Measurements from ENCODE around the gene RHD.
"Not testable (repeated sequence)": the region's sequence is repeated elsewhere in the genome, so short reads cannot be mapped to it uniquely, and the experiment has no call there.

The RHD gene

GRCh38 chr1:25272238-25272637 lies at the start of gene RHD:
TSS of gene RHD (plus strand) at chr1:25272509. CDS start at chr1:25272548, 39 bp downstream.
- not testable (repeated sequence) for DNase-seq

- no peak for DNase-seq
Observed at GRCh38 chr1:25222606-25223005, 49.7 kb upstream of the RHD start.

- no peak for DNase-seq
Observed at GRCh38 chr1:25223471-25223870, 48.8 kb upstream of the RHD start.

GRCh38 chr1:25232027-25232865 lies 40.1 kb upstream of the RHD start, which contains the start of gene SYF2:
TSS of gene SYF2 (minus strand) at chr1:25232502. CDS start at chr1:25232467, 35 bp downstream.
- DNase-seq, result peak; percentile 94

GRCh38 chr1:25232866-25233784 lies 39.2 kb upstream of the RHD start:
- peak; percentile 78 for DNase-seq

GRCh38 chr1:25235411-25235810 lies 36.9 kb upstream of the RHD start:
- not testable (repeated sequence) for DNase-seq

GRCh38 chr1:25236261-25236660 lies 36.0 kb upstream of the RHD start:
- DNase-seq, result not testable (repeated sequence)

- no peak for DNase-seq
Observed at GRCh38 chr1:25238046-25238445, 34.3 kb upstream of the RHD start.

GRCh38 chr1:25239681-25240541 lies 32.4 kb upstream of the RHD start:
- DNase-seq, result peak; percentile 95

- DNase-seq, result no peak
Observed at GRCh38 chr1:25243907-25244306, 28.4 kb upstream of the RHD start.

GRCh38 chr1:25245393-25245792 lies 26.9 kb upstream of the RHD start:
- no peak for DNase-seq

- DNase-seq, result no peak
Observed at GRCh38 chr1:25245809-25246599, 26.3 kb upstream of the RHD start.

- no peak for DNase-seq
Observed at GRCh38 chr1:25246600-25247023, 25.7 kb upstream of the RHD start.

GRCh38 chr1:25247024-25247828 lies 25.1 kb upstream of the RHD start, which contains the start of gene RSRP1:
TSS of gene RSRP1 (minus strand) at chr1:25247454. CDS start at chr1:25246963, 491 bp downstream.
- peak; percentile 100 for DNase-seq

- DNase-seq, result no peak
Observed at GRCh38 chr1:25247829-25248754, 24.2 kb upstream of the RHD start.

GRCh38 chr1:25253911-25254310 lies 18.4 kb upstream of the RHD start:
- no peak for DNase-seq

GRCh38 chr1:25255706-25256577 lies 16.4 kb upstream of the RHD start:
- DNase-seq, result no peak

GRCh38 chr1:25256578-25256965 lies 15.7 kb upstream of the RHD start:
- DNase-seq, result no peak

GRCh38 chr1:25257196-25257595 lies 15.1 kb upstream of the RHD start:
- DNase-seq, result no peak
